Activated naive CD4-positive, alpha-beta T cell treated with anti-CD3 and anti-CD28 coated beads, Interleukin-2, amount 10 ng/mL, durations not matched to agents 7 days and 5 days (primary cell): ENCODE results near the gene SDK1.
"Not testable (repeated sequence)": the region's sequence is repeated elsewhere in the genome, so short reads cannot be mapped to it uniquely, and the experiment has no call there.

Experiments used
- CTCF ChIA-PET: fragments of 350-600 bp; sonication (Branson Sonifier 250); formaldehyde crosslinking; loops from one replicate; lab custom pipeline; 2021; ENCODE audit warnings: antibody characterized with exemption; lab: Charles Lee
- DNase-seq: peaks from one replicate; pipeline ENCODE4 v3.0.0-alpha.2; 2020
- H3K27ac Mint-ChIP-seq: one replicate; pipeline ENCODE4 v1.8.0; 2021; ENCODE audit warnings: mild to moderate bottlenecking, moderate library complexity, mixed read lengths
- H3K27me3 Mint-ChIP-seq: one replicate; pipeline ENCODE4 v1.8.0; 2021; ENCODE audit warnings: mild to moderate bottlenecking, mixed read lengths
- H3K36me3 Mint-ChIP-seq: one replicate; pipeline ENCODE4 v1.8.0; 2021; ENCODE audit warnings: mixed read lengths
- H3K4me1 Mint-ChIP-seq: one replicate; pipeline ENCODE4 v1.8.0; 2021; ENCODE audit warnings: mixed read lengths
- H3K4me3 Mint-ChIP-seq: one replicate; pipeline ENCODE4 v1.8.0; 2021; ENCODE audit warnings: mild to moderate bottlenecking, moderate library complexity, mixed read lengths
- H3K9me3 Mint-ChIP-seq: one replicate; pipeline ENCODE4 v1.8.0; 2021; ENCODE audit warnings: mixed read lengths

Gene SDK1

GRCh38 chr7:4257146-4258111, 956.4 kb downstream of the SDK1 start:
- Mint-ChIP-seq H3K27ac (no peak overlapping the region), H3K27me3 (no peaks in the 10 kb centered on the region), H3K4me3 (no peak overlapping the region), H3K4me1 (no peaks in the 10 kb centered on the region), H3K9me3 (peaks cover 8% of the 10 kb centered on the region), H3K36me3 (no peaks in the 10 kb centered on the region)
- no peak for DNase-seq
- CTCF ChIA-PET = no interaction called here

GRCh38 chr7:4260116-4260515, 959.1 kb downstream of the SDK1 start:
- H3K4me1 Mint-ChIP-seq, H3K27me3 Mint-ChIP-seq, H3K4me3 Mint-ChIP-seq, H3K36me3 Mint-ChIP-seq, CTCF ChIA-PET, H3K27ac Mint-ChIP-seq, H3K9me3 Mint-ChIP-seq, DNase-seq: not testable (repeated sequence)

GRCh38 chr7:4260867-4261600, 960.0 kb downstream of the SDK1 start:
- Mint-ChIP-seq H3K36me3 (peaks cover 1% of the 10 kb centered on the region), H3K27me3 (peaks cover 13% of the 10 kb centered on the region)
- DNase-seq = no peak

GRCh38 chr7:4261601-4261960, 960.5 kb downstream of the SDK1 start:
- peaks cover 1% of the 10 kb centered on the region for H3K36me3 Mint-ChIP-seq
- peaks cover 5% of the 10 kb centered on the region for H3K9me3 Mint-ChIP-seq
- no peak for DNase-seq
- CTCF ChIA-PET = no interaction called here
- H3K27me3 Mint-ChIP-seq = peaks cover 13% of the 10 kb centered on the region
- no peak overlapping the region for H3K27ac Mint-ChIP-seq
- H3K4me1 Mint-ChIP-seq = no peaks in the 10 kb centered on the region
- no peak overlapping the region for H3K4me3 Mint-ChIP-seq

More at GRCh38 chr7:4260867-4261600, 960.0 kb downstream of the SDK1 start:
- no peaks in the 10 kb centered on the region for H3K4me1 Mint-ChIP-seq
- no peak overlapping the region for H3K27ac Mint-ChIP-seq
- CTCF ChIA-PET = no interaction called here
- H3K4me3 Mint-ChIP-seq = no peak overlapping the region
- peaks cover 5% of the 10 kb centered on the region for H3K9me3 Mint-ChIP-seq

GRCh38 chr7:4264206-4264605, 963.2 kb downstream of the SDK1 start:
- CTCF ChIA-PET, H3K27ac Mint-ChIP-seq, H3K4me1 Mint-ChIP-seq, H3K36me3 Mint-ChIP-seq, H3K4me3 Mint-ChIP-seq, H3K9me3 Mint-ChIP-seq, DNase-seq: not testable (repeated sequence)
- H3K27me3 Mint-ChIP-seq = peaks cover 13% of the 10 kb centered on the region

GRCh38 chr7:4265066-4265465, 964.0 kb downstream of the SDK1 start:
- CTCF ChIA-PET = no interaction called here
- H3K27ac Mint-ChIP-seq = no peak overlapping the region
- H3K4me1 Mint-ChIP-seq = no peaks in the 10 kb centered on the region
- H3K4me3 Mint-ChIP-seq = no peak overlapping the region
- no peaks in the 10 kb centered on the region for H3K9me3 Mint-ChIP-seq
- DNase-seq = no peak
- H3K36me3 Mint-ChIP-seq = peaks cover 1% of the 10 kb centered on the region
- H3K27me3 Mint-ChIP-seq = peaks cover 13% of the 10 kb centered on the region

GRCh38 chr7:4265676-4266075, 964.6 kb downstream of the SDK1 start:
- no peak for DNase-seq
- peaks cover 13% of the 10 kb centered on the region for H3K27me3 Mint-ChIP-seq
- no peaks in the 10 kb centered on the region for H3K4me1 Mint-ChIP-seq
- no peak overlapping the region for H3K4me3 Mint-ChIP-seq
- CTCF ChIA-PET = no interaction called here
- no peaks in the 10 kb centered on the region for H3K9me3 Mint-ChIP-seq
- H3K36me3 Mint-ChIP-seq = peaks cover 1% of the 10 kb centered on the region
- H3K27ac Mint-ChIP-seq = no peak overlapping the region

GRCh38 chr7:4266270-4267040, 965.4 kb downstream of the SDK1 start:
- Mint-ChIP-seq H3K36me3 (peaks cover 1% of the 10 kb centered on the region), H3K27ac (no peak overlapping the region), H3K27me3 (peaks cover 13% of the 10 kb centered on the region), H3K9me3 (no peaks in the 10 kb centered on the region), H3K4me3 (no peak overlapping the region), H3K4me1 (no peaks in the 10 kb centered on the region)
- DNase-seq = no peak
- CTCF ChIA-PET = no interaction called here

GRCh38 chr7:4267341-4268039, 966.4 kb downstream of the SDK1 start:
- H3K9me3 Mint-ChIP-seq = no peaks in the 10 kb centered on the region
- CTCF ChIA-PET = no interaction called here
- no peak overlapping the region for H3K4me3 Mint-ChIP-seq
- H3K27me3 Mint-ChIP-seq = peaks cover 13% of the 10 kb centered on the region
- H3K4me1 Mint-ChIP-seq = no peaks in the 10 kb centered on the region
- no peak overlapping the region for H3K27ac Mint-ChIP-seq
- peaks cover 1% of the 10 kb centered on the region for H3K36me3 Mint-ChIP-seq
- no peak for DNase-seq

- Mint-ChIP-seq H3K9me3 (no peaks in the 10 kb centered on the region), H3K27me3 (peaks cover 13% of the 10 kb centered on the region), H3K36me3 (no peaks in the 10 kb centered on the region), H3K27ac (no peak overlapping the region), H3K4me1 (no peaks in the 10 kb centered on the region), H3K4me3 (no peak overlapping the region)
- no peak for DNase-seq
- CTCF ChIA-PET = no interaction called here
Observed at GRCh38 chr7:4268040-4268965, 967.3 kb downstream of the SDK1 start.

- Mint-ChIP-seq H3K27ac (no peak overlapping the region), H3K4me3 (no peak overlapping the region), H3K27me3 (peaks cover 13% of the 10 kb centered on the region), H3K36me3 (no peaks in the 10 kb centered on the region), H3K9me3 (peaks cover 4% of the 10 kb centered on the region), H3K4me1 (no peaks in the 10 kb centered on the region)
- CTCF ChIA-PET = no interaction called here
- no peak for DNase-seq
Observed at GRCh38 chr7:4269086-4269485, 968.0 kb downstream of the SDK1 start.

GRCh38 chr7:4269746-4270145, 968.7 kb downstream of the SDK1 start:
- Mint-ChIP-seq H3K4me3 (no peak overlapping the region), H3K4me1 (no peaks in the 10 kb centered on the region), H3K27ac (no peak overlapping the region), H3K27me3 (peaks cover 8% of the 10 kb centered on the region), H3K36me3 (no peaks in the 10 kb centered on the region), H3K9me3 (peaks cover 9% of the 10 kb centered on the region)
- no peak for DNase-seq
- CTCF ChIA-PET = no interaction called here

GRCh38 chr7:4270268-4270667, 969.2 kb downstream of the SDK1 start:
- peaks cover 9% of the 10 kb centered on the region for H3K9me3 Mint-ChIP-seq
- no peak overlapping the region for H3K27ac Mint-ChIP-seq
- no peaks in the 10 kb centered on the region for H3K36me3 Mint-ChIP-seq
- no peak for DNase-seq
- H3K4me1 Mint-ChIP-seq = no peaks in the 10 kb centered on the region
- H3K4me3 Mint-ChIP-seq = no peak overlapping the region
- CTCF ChIA-PET = no interaction called here
- peaks cover 7% of the 10 kb centered on the region for H3K27me3 Mint-ChIP-seq
